AG04450 (cell line): ENCODE data around the gene FAM162B. TPM values are rescaled to one million over a fixed set of nuclear protein-coding genes. Genes with fewer than 3 reads are reported as not detected.
"Not testable (repeated sequence)": the region's sequence is repeated elsewhere in the genome, so short reads cannot be mapped to it uniquely, and the experiment has no call there.

Experiments
- CTCF ChIA-PET: fragments of 300-600, 350-600 bp; formaldehyde crosslinking; extraction: SDS; loops from one replicate; lab custom pipeline; 2022; ENCODE audit warnings: antibody characterized with exemption, inconsistent platforms; lab: Charles Lee
- POLR2A ChIA-PET: fragments of 350-600 bp; formaldehyde crosslinking; extraction: SDS; loops from one replicate; lab custom pipeline; 2021; ENCODE audit warnings: antibody characterized with exemption, inconsistent platforms; lab: Yijun Ruan, JAX
- DNase-seq: peaks from one replicate; pipeline ENCODE4 v3.0.0-alpha.2; 2011; ENCODE audit warnings: low read depth, low spot score
- H3K27ac ChIP-seq: one replicate; pipeline ENCODE4 v1.5.1; 2012; ENCODE audit warnings: low read depth, low read length, control low read depth
- H3K27me3 ChIP-seq: one replicate; pipeline ENCODE4 v1.6.0; 2012; ENCODE audit warnings: low read length; ENCODE audit not compliant: control insufficient read depth, insufficient read depth
- H3K4me3 ChIP-seq: 2 replicates; pipeline ENCODE4 v1.5.1; 2011; ENCODE audit warnings: mild to moderate bottlenecking, low read depth, low read length, control low read depth
- H3K9me3 ChIP-seq: 2 replicates; pipeline ENCODE4 v1.5.1; 2012; ENCODE audit warnings: low read length; ENCODE audit not compliant: control insufficient read depth, insufficient read depth
- CTCF ChIP-seq: IDR thresholded peaks from 2 replicates; pipeline ENCODE4 v1.5.1; 2011; ENCODE audit warnings: low read depth, low read length, control low read depth, inconsistent platforms
- polyA plus RNA-seq: library from polyadenylated mRNA; depleted of rRNA; stranded (reverse); fragments of >200 nt; gene quantifications from 2 replicates; pipeline ENCODE4 v1.2.3, GENCODE V29; 2011; rRNA removed

The FAM162B gene
- polyA plus RNA-seq, 1 experiment = 10.9 TPM

DNA sequence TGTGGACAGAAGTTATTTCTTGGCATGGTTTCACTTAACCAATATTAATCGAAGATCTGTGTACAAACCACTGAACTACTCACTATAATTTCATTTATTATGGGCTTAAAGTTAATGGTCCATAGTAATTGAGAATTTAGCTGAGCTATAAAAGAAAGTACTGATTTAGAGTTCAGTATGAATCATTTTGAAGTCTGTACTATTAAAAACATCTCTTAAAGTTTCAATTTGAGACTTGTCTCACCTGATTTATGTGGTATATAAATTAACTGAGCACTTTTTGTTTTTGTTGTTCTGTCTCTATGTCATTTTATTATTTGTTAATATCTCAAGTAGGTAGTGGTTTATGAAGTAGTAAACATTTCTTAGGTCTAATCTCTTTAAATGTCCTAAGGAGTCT lies 59.6 kb downstream of the FAM162B start:
- Histone ChIP-seq H3K9me3 (no peaks in the 10 kb centered on the region), H3K27ac (no peak overlapping the region), H3K27me3 (no peaks in the 10 kb centered on the region), H3K4me3 (no peak overlapping the region)
- DNase-seq = no peak
- ChIA-PET POLR2A (no interaction called here), CTCF (interaction anchor here (0.5 kb wide), 1 partner anchor 92 kb away, joined by 3 read pairs; no protein-coding TSS in a partner anchor)
- no peak for TF ChIP-seq CTCF

- CTCF ChIA-PET = interaction anchor here (0.9 kb wide), 1 partner anchor 144 kb away, joined by 4 read pairs; no protein-coding TSS in a partner anchor
- H3K27ac ChIP-seq, H3K27me3 ChIP-seq, DNase-seq, POLR2A ChIA-PET, H3K4me3 ChIP-seq, H3K9me3 ChIP-seq: not testable (repeated sequence)
Observed at GRCh38 chr6:116703888-116704287, 61.6 kb downstream of the FAM162B start.

Other genes starting within 250 kb of the FAM162B start
- 0.19 TPM in 1 of 2 replicates, not detected in the other for gene TRAPPC3L, start 220.0 kb downstream of the FAM162B start, polyA plus RNA-seq
- 0.11 TPM in 1 of 2 replicates, not detected in the other for gene CALHM4, start 212.0 kb downstream of the FAM162B start, polyA plus RNA-seq
- 43.0 and 56.9 TPM in 2 replicates for gene RWDD1, start 194.2 kb downstream of the FAM162B start, polyA plus RNA-seq
- gene RSPH4A, start 149.2 kb downstream of the FAM162B start, polyA plus RNA-seq = 0.09 and 0.11 TPM in 2 replicates
- 6.9 and 11.9 TPM in 2 replicates for gene ZUP1, start 97.0 kb downstream of the FAM162B start, polyA plus RNA-seq
- gene KPNA5, start 84.5 kb downstream of the FAM162B start, polyA plus RNA-seq = 5.1 and 8.4 TPM in 2 replicates
- gene GPRC6A, start 63.4 kb upstream of the FAM162B start, polyA plus RNA-seq = not detected in 2 replicates
- gene RFX6, start 111.5 kb upstream of the FAM162B start, polyA plus RNA-seq = not detected in 2 replicates